Activated gamma-delta T cell treated with Interleukin-2 at 50 U/mL for 16 hours (primary cell): ENCODE data around the gene ZBTB46.

Source experiments
- DNase-seq: peaks from one replicate; pipeline ENCODE4 v3.0.0-alpha.2; 2020

Gene ZBTB46

GRCh38 chr20:63765082-63765873 is 65.8 kb downstream of the ZBTB46 start:
- no peak for DNase-seq

GRCh38 chr20:63759377-63759901 is 71.6 kb downstream of the ZBTB46 start:
- DNase-seq: no peak

GRCh38 chr20:63758152-63758551 is 72.9 kb downstream of the ZBTB46 start:
- DNase-seq: no peak

GRCh38 chr20:63756648-63756991 is 74.4 kb downstream of the ZBTB46 start:
- no peak for DNase-seq

- no peak for DNase-seq
These were observed 75.0 kb downstream of the ZBTB46 start for GRCh38 chr20:63755933-63756647.

- no peak for DNase-seq
These were observed 77.1 kb downstream of the ZBTB46 start for GRCh38 chr20:63754008-63754407.

GRCh38 chr20:63753381-63753780 is 77.7 kb downstream of the ZBTB46 start:
- no peak for DNase-seq

GRCh38 chr20:63752411-63753101 is 78.5 kb downstream of the ZBTB46 start:
- DNase-seq: no peak

GRCh38 chr20:63751471-63752271 is 79.4 kb downstream of the ZBTB46 start:
- DNase-seq: no peak

- DNase-seq: peak; percentile 74
These were observed 80.1 kb downstream of the ZBTB46 start for GRCh38 chr20:63750807-63751470.

GRCh38 chr20:63749597-63750508 is 81.2 kb downstream of the ZBTB46 start:
- DNase-seq: no peak

GRCh38 chr20:63748934-63749270 is 82.2 kb downstream of the ZBTB46 start:
- DNase-seq: no peak

- DNase-seq: no peak
These were observed 82.8 kb downstream of the ZBTB46 start for GRCh38 chr20:63748070-63748933.

- DNase-seq: no peak
These were observed 83.4 kb downstream of the ZBTB46 start for GRCh38 chr20:63747622-63748069.

- no peak for DNase-seq
These were observed 84.2 kb downstream of the ZBTB46 start for GRCh38 chr20:63746751-63747315.

- DNase-seq: no peak
These were observed 84.9 kb downstream of the ZBTB46 start for GRCh38 chr20:63745961-63746731.

- no peak for DNase-seq
These were observed 85.6 kb downstream of the ZBTB46 start for GRCh38 chr20:63745424-63745805.

GRCh38 chr20:63744574-63745423 is 86.3 kb downstream of the ZBTB46 start:
- no peak for DNase-seq
